ENCODE data around the gene BICC1.

Gene BICC1

DNA sequence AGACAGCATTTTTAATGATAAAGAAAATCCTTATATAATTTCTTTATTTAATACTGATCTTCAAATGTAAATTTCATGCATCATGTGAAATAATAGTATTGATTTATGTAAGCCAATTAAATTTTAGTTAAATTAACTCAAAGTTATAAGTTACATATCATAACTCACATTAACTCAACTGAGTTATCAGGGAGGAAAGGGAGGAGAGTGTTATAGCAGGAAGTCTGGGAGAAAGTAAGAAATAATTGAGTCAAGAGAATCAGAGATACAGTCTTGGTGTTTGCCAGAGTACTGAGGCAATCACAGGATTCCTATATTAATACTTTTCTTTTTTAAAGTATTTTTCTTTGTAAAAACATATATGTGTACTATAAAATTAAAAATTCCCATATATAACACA, 4.0 kb downstream of the BICC1 start:
- Histone ChIP-seq H3K27me3 (ENCODE audit: insufficient read depth, poor library complexity, severe bottlenecking) (peaks cover 11% of the 10 kb centered on the region), H3K4me3 (replicated peaks; ENCODE audit: insufficient read depth, low read length) (no peak overlapping the region), H3K27ac (replicated peaks) (no peak overlapping the region)
- no peak for DNase-seq (ENCODE audit: low read depth in 1 of 2, low spot score in 1 of 2)
- TF ChIP-seq, protein P1, sequence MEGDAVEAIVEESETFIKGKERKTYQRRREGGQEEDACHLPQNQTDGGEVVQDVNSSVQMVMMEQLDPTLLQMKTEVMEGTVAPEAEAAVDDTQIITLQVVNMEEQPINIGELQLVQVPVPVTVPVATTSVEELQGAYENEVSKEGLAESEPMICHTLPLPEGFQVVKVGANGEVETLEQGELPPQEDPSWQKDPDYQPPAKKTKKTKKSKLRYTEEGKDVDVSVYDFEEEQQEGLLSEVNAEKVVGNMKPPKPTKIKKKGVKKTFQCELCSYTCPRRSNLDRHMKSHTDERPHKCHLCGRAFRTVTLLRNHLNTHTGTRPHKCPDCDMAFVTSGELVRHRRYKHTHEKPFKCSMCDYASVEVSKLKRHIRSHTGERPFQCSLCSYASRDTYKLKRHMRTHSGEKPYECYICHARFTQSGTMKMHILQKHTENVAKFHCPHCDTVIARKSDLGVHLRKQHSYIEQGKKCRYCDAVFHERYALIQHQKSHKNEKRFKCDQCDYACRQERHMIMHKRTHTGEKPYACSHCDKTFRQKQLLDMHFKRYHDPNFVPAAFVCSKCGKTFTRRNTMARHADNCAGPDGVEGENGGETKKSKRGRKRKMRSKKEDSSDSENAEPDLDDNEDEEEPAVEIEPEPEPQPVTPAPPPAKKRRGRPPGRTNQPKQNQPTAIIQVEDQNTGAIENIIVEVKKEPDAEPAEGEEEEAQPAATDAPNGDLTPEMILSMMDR (IDR thresholded peaks at IDR 0.05; ENCODE audit: insufficient read depth, low read length) = no peak
- TF ChIP-seq, protein P2, sequence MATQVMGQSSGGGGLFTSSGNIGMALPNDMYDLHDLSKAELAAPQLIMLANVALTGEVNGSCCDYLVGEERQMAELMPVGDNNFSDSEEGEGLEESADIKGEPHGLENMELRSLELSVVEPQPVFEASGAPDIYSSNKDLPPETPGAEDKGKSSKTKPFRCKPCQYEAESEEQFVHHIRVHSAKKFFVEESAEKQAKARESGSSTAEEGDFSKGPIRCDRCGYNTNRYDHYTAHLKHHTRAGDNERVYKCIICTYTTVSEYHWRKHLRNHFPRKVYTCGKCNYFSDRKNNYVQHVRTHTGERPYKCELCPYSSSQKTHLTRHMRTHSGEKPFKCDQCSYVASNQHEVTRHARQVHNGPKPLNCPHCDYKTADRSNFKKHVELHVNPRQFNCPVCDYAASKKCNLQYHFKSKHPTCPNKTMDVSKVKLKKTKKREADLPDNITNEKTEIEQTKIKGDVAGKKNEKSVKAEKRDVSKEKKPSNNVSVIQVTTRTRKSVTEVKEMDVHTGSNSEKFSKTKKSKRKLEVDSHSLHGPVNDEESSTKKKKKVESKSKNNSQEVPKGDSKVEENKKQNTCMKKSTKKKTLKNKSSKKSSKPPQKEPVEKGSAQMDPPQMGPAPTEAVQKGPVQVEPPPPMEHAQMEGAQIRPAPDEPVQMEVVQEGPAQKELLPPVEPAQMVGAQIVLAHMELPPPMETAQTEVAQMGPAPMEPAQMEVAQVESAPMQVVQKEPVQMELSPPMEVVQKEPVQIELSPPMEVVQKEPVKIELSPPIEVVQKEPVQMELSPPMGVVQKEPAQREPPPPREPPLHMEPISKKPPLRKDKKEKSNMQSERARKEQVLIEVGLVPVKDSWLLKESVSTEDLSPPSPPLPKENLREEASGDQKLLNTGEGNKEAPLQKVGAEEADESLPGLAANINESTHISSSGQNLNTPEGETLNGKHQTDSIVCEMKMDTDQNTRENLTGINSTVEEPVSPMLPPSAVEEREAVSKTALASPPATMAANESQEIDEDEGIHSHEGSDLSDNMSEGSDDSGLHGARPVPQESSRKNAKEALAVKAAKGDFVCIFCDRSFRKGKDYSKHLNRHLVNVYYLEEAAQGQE (IDR thresholded peaks at IDR 0.05; ENCODE audit: insufficient replicate concordance, low read depth) = no peak
- no peak for TF ChIP-seq SPI1 (IDR thresholded peaks at IDR 0.05; ENCODE audit: borderline replicate concordance, low read depth)
- no peak for TF ChIP-seq POLR2AphosphoS5 (IDR thresholded peaks at IDR 0.05; ENCODE audit: low read depth)
- no peak for TF ChIP-seq GABPA (IDR thresholded peaks at IDR 0.05; ENCODE audit: low read depth)

DNA sequence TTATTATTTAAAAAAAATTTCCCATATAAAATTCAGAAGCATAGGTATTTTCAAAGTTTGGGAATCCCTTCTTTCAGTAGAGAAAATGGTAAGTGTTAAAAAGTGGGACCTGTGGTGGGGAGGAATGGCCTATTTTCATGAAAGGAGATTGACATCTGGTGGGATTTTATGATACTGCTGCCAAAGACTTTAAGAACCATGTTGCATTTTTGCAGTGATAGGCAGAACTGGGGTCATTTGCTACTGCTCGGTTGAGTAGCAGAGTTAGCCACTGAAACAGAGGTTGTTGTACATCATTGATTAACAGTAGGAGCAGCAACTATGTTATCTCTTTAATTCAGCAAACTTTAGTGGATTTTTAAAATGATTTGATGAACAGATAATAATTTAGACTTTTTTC, 4.4 kb downstream of the BICC1 start:
- TF ChIP-seq GABPA (IDR thresholded peaks at IDR 0.05; ENCODE audit: low read depth) = no peak
- Histone ChIP-seq H3K4me3 (replicated peaks; ENCODE audit: insufficient read depth, low read length) (no peak overlapping the region), H3K27ac (replicated peaks) (no peak overlapping the region), H3K27me3 (ENCODE audit: insufficient read depth, poor library complexity, severe bottlenecking) (peaks cover 10% of the 10 kb centered on the region)
- no peak for DNase-seq (ENCODE audit: low read depth in 1 of 2, low spot score in 1 of 2)

DNA sequence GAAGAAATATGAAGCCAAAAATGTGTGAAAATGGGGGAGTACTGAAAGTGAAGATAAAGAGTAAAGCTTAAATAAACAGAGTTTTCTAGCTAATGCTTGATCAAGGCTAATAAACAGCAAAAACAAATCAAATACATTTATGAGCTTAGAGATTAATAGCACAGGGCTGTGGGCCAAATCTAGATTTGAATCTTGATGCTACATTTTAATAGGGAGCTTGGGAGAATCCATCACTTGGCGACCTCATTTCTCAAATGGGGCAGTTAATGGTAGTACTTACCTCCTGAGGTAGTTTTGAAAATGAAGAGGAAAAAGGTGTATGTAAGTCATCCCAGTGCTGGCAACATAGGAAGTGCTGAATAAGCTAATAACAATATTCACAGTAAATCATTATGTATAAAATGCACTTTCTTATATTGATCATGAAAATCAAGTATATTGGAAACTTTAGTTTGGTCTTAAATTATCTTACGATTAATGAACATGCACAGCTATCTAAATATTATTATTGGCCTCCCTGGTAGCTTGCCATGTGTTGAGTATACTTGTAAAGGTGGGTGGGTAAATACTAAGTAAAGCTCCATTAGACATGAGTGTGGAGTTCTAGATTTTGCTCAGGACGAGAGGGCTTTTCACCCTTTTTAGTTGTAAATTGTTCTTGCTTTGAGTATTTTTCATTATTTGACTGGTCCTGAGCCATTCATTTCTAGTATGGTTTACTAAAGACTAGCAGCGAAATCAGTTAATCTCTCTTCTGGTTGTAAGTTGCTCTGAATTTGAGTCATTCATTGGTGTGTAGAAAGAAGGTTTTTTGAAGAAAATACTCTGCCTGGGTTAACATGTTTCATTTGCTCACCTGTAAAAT, 5.1 kb downstream of the BICC1 start:
- H3K27ac ChIP-seq (replicated peaks) = no peak overlapping the region

DNA sequence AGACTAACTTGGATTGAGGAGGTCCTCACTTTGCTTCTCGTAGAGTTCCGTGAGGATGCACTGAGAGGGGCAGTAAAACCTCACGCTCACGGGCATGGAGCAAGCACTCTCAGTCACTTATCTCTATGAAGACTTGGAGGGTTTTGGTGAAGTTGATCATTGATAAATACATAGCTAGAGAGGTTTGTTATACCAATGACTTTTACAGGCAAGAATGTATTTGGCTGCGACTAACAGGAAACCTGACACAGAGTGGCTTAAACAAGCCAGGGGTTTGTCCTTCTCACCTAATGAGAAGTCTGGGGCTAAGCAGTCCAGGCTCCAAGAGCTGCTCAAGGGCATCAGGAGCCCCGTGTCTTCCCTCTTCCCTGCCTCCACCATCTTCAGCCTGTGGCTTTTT, 6.1 kb downstream of the BICC1 start:
- Histone ChIP-seq H3K27ac (replicated peaks) (no peak overlapping the region), H3K4me3 (replicated peaks; ENCODE audit: insufficient read depth, low read length) (no peak overlapping the region), H3K27me3 (ENCODE audit: insufficient read depth, poor library complexity, severe bottlenecking) (peaks cover 3% of the 10 kb centered on the region)
- TF ChIP-seq GABPA (IDR thresholded peaks at IDR 0.05; ENCODE audit: low read depth) (no peak), POLR2AphosphoS5 (IDR thresholded peaks at IDR 0.05; ENCODE audit: low read depth) (no peak), SPI1 (IDR thresholded peaks at IDR 0.05; ENCODE audit: borderline replicate concordance, low read depth) (no peak)
- TF ChIP-seq, protein P1 (IDR thresholded peaks at IDR 0.05; ENCODE audit: insufficient read depth, low read length) = no peak
- TF ChIP-seq, protein P2 (IDR thresholded peaks at IDR 0.05; ENCODE audit: insufficient replicate concordance, low read depth) = no peak
- DNase-seq (ENCODE audit: low read depth in 1 of 2, low spot score in 1 of 2) = no peak

More for the DNA sequence above, 5.1 kb downstream of the BICC1 start:
- TF ChIP-seq POLR2AphosphoS5 (IDR thresholded peaks at IDR 0.05; ENCODE audit: low read depth) (no peak), GABPA (IDR thresholded peaks at IDR 0.05; ENCODE audit: low read depth) (no peak)
- TF ChIP-seq, protein P2 (IDR thresholded peaks at IDR 0.05; ENCODE audit: insufficient replicate concordance, low read depth) = no peak
- H3K4me3 ChIP-seq (replicated peaks; ENCODE audit: insufficient read depth, low read length) = no peak overlapping the region
- peaks cover 6% of the 10 kb centered on the region for H3K27me3 ChIP-seq (ENCODE audit: insufficient read depth, poor library complexity, severe bottlenecking)
- DNase-seq (ENCODE audit: low read depth in 1 of 2, low spot score in 1 of 2) = no peak

All from HL-60 (cell line).